GM19468 (cell line): ENCODE measurements around the gene AOC2.
"Not testable (repeated sequence)": the region's sequence is repeated elsewhere in the genome, so short reads cannot be mapped to it uniquely, and the experiment has no call there.

ENCODE experiments used
- ATAC-seq: cut with Tn5 transposase; IDR thresholded peaks from one replicate; pipeline ENCODE4 v1.9.1; 2021; ENCODE audit warnings: mild to moderate bottlenecking, moderate library complexity, moderate number of reproducible peaks; ENCODE audit not compliant: unreplicated experiment; ENCODE audit errors: extremely low read depth

The AOC2 gene

DNA sequence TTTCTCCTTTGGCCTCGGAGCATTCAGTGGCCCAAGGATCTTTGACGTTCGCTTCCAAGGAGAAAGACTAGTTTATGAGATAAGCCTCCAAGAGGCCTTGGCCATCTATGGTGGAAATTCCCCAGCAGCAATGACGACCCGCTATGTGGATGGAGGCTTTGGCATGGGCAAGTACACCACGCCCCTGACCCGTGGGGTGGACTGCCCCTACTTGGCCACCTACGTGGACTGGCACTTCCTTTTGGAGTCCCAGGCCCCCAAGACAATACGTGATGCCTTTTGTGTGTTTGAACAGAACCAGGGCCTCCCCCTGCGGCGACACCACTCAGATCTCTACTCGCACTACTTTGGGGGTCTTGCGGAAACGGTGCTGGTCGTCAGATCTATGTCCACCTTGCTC, 8.0 kb downstream of the AOC2 start:
- no peak for ATAC-seq

DNA sequence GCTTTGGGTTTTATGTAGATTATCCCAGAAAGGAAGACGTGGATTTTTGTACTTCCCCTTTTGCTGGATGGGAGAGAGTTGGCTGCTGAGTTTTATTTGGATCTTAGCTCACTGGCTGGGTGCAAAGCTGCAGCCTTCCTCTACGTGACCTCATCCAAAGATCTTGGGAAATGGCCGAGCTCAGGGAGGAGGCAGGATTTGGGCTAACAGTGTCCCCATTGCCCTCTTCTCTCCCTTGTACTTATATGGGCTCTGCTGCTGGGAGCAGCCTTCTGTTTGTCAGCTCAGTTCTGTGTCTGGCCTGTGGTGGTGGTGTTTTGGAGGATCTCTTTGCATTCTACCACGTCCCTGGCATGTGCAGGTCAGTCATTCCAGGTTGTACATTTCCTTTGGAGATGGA, 8.6 kb downstream of the AOC2 start:
- no peak for ATAC-seq

DNA sequence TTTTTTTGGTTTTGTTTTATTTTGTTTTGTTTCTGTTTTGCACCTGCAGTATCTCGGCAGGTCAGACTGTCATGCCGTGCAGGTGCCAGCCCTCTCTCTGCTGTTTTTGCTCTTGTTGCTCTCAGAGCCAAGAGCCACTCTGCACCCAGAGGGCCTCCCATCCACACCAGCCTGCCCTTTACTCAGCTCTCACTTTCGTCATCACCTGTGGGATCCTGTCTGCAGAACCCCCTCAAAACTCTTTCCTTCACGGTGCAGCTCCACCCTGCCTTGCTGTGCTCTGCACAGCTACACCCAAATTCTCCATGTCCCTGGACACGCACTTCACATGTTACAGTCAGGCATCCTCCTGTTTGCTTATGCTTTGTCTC, 9.2 kb downstream of the AOC2 start:
- no peak for ATAC-seq

DNA sequence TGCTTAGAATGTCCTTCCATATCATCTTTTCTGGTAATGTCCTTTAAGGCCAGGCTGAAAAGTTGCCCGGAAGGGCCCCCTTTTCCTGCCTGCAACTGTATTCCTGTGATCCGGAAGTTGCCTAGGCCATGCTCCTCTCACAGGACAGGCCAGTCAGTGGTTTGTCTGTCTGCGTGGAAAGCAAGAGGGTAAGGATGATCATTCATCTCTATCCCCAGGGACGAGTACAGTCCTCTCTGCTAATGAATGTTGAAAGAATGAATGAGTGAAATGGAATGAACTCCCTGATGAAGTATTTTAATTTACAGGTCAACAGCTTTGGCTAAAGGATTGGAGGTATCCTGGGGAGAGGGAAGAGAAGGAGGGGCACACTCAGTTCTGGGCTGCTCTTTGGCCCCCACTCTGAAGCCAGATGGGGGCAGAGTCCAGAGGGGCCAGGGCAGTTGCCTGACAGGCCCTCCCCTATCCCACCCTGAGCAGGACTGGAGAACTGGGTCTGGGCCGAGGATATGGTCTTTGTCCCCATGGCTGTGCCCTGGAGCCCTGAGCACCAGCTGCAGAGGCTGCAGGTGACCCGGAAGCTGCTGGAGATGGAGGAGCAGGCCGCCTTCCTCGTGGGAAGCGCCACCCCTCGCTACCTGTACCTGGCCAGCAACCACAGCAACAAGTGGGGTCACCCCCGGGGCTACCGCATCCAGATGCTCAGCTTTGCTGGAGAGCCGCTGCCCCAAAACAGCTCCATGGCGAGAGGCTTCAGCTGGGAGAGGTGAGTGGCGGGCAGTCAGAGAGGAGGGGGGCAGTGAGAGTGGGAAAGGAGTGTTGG, 9.8 kb downstream of the AOC2 start:
- no peak for ATAC-seq

DNA sequence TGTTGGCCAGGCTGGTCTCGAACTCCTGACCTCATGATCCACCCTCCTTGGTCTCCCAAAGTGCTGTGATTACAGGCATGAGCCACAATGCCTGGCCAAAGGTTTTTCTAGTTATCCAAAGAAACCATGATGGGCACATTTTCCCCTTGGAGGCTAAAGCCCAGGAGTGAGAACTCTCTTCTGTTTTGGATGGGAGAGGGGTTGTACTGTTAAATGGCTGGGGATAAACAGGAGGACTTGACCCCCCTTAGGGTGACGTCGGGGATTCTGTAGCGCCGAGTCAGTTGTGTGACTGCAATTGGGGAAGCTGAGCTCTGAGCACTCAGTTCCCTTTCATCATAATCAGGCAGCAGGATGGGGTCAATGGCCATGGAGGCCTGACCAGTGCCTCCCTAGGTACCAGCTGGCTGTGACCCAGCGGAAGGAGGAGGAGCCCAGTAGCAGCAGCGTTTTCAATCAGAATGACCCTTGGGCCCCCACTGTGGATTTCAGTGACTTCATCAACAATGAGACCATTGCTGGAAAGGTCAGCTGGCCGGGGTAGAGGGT, 10.7 kb downstream of the AOC2 start:
- ATAC-seq: no peak

DNA sequence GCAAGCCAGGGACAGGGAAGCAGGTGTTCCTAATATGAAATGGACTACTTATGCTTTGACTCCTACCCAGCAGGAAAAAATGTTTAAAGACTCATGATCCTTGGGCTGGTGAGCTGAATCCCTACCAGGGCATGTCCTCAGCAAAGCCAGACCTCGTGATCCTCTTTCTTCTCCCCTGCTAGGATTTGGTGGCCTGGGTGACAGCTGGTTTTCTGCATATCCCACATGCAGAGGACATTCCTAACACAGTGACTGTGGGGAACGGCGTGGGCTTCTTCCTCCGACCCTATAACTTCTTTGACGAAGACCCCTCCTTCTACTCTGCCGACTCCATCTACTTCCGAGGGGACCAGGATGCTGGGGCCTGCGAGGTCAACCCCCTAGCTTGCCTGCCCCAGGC, 11.7 kb downstream of the AOC2 start:
- not testable (repeated sequence) for ATAC-seq

DNA sequence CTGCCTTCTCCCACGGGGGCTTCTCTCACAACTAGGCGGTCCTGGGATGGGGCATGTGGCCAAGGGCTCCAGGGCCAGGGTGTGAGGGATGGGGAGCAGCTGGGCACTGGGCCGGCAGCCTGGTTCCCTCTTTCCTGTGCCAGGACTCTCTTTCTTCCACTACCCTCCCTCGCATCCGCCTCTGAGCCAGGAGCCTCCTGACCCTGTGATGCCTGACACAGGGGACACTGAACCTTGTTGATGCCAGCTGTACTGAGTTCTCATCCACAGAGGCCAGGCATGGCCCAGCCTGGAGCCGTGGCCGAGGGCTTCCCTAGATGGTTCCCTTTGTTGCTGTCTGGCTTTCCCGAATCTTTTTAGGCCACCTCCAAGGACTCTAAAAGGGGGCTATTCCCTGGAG, 12.1 kb downstream of the AOC2 start:
- not testable (repeated sequence) for ATAC-seq

DNA sequence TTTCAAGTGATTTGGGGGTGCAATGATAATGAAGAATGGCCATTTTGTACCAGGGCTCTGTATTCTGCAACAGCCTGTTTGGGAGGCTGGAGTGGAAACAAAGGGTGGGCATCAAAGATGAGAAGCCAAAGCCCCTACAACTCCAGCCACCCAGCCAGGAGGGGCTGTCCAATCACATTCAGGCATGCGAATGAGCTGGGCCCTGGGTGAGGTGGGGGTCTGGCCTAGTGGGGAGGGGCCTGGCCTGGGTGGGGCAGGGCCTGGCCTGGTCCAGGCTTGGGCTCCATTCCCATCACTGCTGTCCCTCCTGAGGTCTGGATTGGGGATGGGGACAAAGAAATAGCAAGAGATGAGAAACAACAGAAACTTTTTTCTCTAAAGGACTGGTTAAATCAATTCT, 13.0 kb downstream of the AOC2 start:
- ATAC-seq: no peak

DNA sequence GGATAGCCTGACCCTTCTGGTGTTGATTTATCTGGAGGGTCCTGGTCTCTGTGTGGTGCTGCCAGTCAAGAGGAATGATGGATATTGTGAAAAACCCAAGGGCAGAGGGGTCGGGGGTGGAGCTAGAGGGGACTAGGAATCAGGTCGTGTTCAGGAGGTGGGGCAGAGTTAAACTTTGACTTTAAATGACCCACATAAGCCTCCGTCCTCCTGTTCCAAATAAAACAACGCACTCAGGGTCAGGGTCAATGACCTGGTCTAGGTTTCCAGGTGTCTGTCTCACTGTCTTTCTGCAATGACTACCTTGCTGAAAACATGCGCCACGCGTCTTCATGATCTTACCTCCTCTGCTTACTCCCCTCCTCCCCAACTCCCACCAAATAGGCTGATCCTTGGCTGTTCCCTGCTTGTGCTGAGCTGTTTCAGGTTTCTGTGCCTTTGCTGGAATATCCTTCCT, 21.3 kb downstream of the AOC2 start:
- no peak for ATAC-seq

DNA sequence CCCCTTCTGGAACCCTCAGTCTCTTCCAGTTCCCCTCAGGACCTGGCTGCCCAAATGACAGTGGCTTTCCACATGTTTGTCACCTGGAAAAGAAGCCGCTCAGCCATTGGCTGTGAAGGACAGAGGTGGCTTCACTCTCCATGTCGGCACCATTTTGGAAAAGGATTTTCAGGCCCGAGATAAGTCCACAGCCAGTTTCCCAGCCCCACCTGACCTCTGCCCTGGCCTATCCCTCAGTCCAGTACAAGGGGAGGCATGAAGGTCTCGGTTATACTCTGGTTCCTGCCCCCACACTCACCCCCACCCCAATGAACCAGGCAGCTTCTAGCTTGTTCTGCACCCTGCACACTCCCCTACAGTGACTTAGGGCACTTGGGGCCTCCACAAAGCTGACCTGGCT, 21.8 kb downstream of the AOC2 start:
- no peak for ATAC-seq

DNA sequence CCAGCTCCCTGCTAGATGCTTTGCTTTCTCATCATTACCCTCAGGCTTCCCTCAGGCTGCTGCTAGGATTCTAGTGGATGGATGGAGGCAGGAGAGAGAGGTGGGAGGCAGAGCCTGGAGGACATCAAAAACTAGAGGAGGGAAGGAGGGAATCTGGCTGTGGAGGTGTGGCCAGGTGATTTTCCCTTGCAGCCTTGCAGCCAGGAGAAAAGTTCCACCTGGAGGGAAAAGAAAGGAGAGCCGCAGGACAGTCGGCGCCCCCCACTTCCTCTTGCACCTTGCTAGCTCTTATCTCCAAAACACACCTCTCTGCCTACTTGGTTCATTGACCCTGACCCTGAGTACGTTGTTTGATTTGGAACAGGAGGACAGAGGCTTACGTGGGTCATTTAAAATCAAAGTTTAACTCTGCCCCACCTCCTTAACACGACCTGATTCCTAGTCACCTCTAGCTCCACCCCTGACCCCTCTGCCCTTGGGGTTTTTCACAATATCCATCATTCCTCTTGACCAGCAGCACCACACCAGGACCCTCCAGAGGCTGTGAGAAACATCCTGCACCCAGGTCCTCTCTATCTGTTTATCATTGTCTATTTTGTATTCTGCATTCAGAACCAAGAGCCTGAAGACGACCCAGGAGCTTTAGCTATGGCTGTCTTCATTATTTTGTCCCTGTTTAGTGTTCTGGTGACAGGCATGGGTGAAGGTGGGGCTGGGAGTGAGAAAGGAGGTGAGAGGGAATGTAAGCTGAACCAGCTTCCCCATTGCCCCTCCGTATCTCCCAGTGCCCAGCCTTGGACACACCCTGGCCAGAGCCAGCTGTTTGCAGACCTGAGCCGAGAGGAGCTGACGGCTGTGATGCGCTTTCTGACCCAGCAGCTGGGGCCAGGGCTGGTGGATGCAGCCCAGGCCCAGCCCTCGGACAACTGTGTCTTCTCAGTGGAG, 22.5 kb downstream of the AOC2 start:
- ATAC-seq: no peak

DNA sequence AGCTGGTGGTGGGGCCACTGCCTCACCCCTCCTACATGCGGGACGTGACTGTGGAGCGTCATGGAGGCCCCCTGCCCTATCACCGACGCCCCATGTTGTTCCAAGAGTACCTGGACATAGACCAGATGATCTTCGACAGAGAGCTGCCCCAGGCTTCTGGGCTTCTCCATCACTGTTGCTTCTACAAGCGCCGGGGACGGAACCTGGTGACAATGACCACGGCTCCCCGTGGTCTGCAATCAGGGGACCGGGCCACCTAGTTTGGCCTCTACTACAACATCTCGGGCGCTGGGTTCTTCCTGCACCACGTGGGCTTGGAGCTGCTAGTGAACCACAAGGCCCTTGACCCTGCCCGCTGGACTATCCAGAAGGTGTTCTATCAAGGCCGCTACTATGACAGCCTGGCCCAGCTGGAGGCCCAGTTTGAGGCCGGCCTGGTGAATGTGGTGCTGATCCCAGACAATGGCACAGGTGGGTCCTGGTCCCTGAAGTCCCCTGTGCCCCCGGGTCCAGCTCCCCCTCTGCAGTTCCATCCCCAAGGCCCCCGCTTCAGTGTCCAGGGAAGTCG, 23.4 kb downstream of the AOC2 start:
- ATAC-seq: not testable (repeated sequence)

DNA sequence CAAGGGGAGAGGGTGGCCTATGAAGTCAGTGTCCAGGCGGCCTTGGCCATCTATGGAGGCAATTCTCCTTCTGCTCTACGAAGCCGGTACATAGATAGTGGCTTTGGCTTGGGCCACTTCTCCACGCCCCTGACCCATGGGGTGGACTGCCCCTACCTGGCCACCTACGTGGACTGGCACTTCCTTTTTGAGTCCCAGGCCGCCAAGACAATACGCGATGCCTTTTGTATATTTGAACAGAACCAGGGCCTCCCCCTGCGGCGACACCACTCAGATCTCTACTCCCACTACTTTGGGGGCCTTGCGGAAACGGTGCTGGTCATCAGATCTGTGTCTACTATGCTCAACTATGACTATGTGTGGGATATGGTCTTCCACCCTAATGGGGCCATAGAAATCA, 24.0 kb downstream of the AOC2 start:
- no peak for ATAC-seq

DNA sequence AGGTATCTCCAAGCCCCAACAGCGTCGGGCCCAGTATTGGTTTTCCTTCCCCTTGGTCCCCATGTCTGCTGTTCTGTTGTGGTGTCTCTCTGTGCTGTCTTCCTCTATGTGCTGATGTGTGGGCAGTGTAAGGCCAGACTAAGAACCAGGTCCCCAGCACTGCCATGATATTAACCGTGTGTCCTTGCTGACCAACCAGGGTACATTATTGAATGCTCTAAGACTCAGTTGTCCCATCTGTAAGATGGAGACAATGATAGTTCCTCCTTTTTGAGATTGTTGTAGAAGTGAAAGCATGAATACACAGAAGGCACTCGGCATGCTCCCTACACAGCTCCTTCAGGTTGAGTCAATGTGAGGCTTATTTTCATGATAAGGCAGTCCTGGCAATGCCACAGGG, 27.3 kb downstream of the AOC2 start:
- no peak for ATAC-seq

DNA sequence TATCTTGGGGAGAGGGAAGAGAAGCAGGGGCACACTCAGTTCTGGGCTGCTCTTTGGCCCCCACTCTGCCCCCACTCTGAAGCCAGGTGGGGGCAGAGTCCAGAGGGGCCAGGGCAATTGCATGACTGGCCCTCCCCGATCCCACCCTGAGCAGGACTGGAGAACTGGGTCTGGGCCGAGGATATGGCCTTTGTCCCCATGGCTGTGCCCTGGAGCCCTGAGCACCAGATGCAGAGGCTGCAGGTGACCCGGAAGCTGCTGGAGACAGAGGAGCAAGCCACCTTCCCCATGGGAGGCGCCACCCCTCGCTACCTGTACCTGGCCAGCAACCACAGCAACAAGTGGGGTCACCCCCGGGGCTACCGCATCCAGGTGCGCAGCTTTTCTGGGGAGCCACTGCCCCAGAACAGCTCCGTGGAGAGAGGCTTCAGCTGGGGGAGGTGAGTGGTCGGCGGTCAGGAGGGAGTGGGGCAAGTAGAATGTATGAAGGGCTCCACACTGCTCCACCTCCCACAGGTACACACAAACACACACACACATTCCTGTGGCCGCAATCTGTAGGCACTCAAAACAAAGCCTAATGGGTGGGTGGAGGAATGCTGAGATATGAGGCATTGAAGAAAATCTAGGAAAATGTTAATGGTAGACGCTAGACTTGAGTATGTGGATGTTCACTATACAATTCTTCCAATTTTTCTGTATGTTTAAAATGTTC, 28.0 kb downstream of the AOC2 start:
- ATAC-seq: no peak

DNA sequence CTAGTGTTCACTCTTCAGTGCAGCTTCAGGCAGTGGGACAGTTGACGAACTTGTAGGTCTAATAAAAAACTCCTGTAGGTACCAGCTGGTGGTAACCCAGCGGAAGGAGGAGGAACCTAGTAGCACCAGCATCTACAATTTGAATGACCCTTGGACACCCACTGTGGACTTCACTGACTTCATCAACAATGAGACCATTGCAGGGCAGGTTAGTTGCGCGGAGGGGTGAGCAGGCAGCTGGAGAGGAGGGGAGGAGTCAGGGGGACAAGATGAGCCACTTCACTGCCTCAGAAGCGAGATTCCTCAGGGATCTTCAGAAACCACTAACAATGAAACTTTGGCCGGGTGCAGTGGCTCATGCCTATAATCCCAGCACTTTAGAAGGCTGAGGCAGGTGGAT, 28.9 kb downstream of the AOC2 start:
- ATAC-seq: no peak

DNA sequence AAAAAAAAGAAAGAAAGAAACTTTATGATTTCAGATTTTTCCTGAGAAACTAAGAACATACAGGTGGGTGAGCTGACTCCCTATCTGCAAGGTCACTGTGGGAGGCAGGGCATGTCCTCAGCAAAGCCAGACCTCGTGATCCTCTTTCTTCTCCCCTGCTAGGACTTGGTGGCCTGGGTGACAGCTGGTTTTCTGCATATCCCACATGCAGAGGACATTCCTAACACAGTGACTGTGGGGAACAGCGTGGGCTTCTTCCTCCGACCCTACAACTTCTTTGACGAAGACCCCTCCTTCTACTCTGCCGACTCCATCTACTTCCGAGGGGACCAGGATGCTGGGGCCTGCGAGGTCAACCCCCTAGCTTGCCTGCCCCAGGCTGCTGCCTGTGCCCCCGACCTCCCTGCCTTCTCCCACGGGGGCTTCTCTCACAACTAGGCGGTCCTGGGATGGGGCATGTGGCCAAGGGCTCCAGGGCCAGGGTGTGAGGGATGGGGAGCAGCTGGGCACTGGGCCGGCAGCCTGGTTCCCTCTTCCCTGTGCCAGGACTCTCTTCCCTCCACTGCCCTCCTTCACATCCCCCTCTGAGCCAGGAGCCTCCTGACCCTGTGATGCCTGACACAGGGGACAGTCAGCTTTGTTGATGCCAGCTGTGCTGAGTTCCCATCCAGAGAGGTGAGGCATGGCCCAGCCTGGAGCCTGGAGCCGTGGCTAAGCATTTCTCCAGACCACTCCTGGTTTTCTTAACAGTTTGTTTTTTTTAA, 29.7 kb downstream of the AOC2 start:
- not testable (repeated sequence) for ATAC-seq

DNA sequence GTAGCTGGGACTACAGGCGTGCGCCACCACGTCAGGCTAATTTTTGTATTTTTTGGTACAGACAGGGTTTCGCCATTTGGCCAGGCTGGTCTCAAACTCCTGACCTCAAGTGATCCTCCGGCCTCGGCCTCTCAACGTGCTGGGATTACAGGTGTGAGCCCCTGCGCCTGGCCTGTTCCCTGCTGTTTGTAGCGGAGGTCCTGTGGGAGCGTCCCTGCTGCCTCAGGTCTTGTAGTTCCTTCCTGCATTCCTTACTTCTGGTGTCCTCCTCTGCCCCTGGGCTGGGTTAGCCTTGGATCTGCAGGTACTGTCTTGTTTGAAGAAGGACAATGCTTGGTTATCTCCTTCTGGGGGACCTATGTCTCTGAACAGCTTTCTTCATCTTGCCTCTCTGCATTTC, 32.7 kb downstream of the AOC2 start:
- ATAC-seq: no peak

DNA sequence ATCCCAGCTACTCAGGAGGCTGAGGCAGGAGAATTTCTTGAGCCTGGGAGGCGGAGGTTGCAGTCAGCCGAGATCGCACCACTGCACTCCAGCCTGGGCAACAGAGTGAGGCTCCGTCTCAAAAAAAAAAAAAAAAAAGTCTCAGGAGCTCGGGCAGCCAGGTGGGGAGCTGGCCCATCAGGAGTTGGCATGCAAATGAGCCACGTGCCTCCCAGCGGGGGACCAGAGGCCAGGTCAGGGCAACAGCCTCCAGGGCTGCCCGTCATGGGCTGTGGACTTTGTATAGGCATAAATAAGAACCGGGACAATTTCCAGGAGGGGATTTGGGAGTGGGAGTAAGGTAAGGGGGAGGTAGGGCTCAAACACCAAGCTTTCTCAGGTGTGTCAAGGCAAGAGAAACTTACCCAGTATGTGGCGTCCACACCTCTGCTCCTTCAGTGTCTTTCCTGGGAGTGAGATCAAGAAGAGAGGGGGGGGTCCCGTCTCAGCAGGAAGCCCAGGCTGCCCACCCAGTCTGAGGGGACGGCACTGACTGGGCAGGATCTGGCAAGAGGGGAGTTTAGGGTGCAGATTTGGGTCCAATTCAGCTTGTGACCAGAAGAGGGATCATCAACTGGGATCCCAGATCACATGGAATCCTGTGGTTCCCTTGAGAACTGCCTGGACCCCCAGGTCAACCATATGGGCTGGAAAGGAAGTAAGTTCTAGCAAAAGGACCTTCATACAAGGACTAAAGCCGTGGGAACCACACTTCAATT, 33.9 kb downstream of the AOC2 start:
- ATAC-seq: no peak
